HL-60 (cell line): ENCODE data around the gene PSMA7.

Source experiments
- GABPA ChIP-seq: IDR thresholded peaks from 2 replicates; pipeline ENCODE4 v1.6.1; 2012; ENCODE audit warnings: low read depth
- POLR2AphosphoS5 ChIP-seq: IDR thresholded peaks from 2 replicates; pipeline ENCODE4 v1.6.1; 2012; ENCODE audit warnings: low read depth
- TF ChIP-seq, protein P1 (sequence below): IDR thresholded peaks from one replicate; pipeline ENCODE4 v1.5.1; 2011; ENCODE audit warnings: low read length, control low read depth, inconsistent platforms; ENCODE audit not compliant: insufficient read depth
- TF ChIP-seq, protein P2 (sequence below): IDR thresholded peaks from 2 replicates; pipeline ENCODE4 v1.6.1; 2012; ENCODE audit warnings: low read depth; ENCODE audit not compliant: insufficient replicate concordance

GRCh38 chr20:62096421-62097380, 46.5 kb downstream of the PSMA7 start:
- TF ChIP-seq POLR2AphosphoS5 (no peak), GABPA (no peak)
- TF ChIP-seq, protein P1, sequence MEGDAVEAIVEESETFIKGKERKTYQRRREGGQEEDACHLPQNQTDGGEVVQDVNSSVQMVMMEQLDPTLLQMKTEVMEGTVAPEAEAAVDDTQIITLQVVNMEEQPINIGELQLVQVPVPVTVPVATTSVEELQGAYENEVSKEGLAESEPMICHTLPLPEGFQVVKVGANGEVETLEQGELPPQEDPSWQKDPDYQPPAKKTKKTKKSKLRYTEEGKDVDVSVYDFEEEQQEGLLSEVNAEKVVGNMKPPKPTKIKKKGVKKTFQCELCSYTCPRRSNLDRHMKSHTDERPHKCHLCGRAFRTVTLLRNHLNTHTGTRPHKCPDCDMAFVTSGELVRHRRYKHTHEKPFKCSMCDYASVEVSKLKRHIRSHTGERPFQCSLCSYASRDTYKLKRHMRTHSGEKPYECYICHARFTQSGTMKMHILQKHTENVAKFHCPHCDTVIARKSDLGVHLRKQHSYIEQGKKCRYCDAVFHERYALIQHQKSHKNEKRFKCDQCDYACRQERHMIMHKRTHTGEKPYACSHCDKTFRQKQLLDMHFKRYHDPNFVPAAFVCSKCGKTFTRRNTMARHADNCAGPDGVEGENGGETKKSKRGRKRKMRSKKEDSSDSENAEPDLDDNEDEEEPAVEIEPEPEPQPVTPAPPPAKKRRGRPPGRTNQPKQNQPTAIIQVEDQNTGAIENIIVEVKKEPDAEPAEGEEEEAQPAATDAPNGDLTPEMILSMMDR = no peak
- TF ChIP-seq, protein P2, sequence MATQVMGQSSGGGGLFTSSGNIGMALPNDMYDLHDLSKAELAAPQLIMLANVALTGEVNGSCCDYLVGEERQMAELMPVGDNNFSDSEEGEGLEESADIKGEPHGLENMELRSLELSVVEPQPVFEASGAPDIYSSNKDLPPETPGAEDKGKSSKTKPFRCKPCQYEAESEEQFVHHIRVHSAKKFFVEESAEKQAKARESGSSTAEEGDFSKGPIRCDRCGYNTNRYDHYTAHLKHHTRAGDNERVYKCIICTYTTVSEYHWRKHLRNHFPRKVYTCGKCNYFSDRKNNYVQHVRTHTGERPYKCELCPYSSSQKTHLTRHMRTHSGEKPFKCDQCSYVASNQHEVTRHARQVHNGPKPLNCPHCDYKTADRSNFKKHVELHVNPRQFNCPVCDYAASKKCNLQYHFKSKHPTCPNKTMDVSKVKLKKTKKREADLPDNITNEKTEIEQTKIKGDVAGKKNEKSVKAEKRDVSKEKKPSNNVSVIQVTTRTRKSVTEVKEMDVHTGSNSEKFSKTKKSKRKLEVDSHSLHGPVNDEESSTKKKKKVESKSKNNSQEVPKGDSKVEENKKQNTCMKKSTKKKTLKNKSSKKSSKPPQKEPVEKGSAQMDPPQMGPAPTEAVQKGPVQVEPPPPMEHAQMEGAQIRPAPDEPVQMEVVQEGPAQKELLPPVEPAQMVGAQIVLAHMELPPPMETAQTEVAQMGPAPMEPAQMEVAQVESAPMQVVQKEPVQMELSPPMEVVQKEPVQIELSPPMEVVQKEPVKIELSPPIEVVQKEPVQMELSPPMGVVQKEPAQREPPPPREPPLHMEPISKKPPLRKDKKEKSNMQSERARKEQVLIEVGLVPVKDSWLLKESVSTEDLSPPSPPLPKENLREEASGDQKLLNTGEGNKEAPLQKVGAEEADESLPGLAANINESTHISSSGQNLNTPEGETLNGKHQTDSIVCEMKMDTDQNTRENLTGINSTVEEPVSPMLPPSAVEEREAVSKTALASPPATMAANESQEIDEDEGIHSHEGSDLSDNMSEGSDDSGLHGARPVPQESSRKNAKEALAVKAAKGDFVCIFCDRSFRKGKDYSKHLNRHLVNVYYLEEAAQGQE = no peak
